ENCODE data around the gene GPM6B.

Gene GPM6B

DNA sequence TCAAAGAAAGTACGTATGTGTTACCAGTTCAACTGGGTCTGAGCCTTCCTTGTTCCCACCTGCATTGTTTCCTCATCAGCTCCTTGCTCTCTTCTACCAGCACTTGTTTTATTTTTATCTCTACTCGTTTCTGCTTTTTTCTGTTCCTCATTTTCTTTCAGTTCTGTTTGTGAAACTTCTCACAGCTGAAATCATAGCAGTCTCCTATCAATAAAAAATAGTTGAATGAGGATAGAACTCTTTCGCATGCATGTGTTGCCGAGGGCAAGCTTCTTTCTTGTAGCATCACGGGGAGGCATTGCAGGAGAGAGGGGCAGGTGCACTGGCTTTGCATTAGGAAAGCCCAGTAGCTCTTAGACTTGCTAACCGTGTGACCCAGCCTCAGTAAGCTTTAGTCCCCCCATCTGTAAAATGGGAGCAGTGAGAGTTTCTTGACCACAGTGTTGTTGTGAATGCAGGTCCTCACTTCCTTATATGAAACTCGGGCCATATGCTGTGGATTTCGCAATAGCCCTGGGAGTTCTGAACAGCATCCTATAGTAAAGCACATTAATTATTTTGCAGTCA, 57.7 kb downstream of the GPM6B start:
- Histone ChIP-seq H3K27ac (no peak overlapping the region), H3K4me3 (no peak overlapping the region)
- no peak for DNase-seq (ENCODE audit: low spot score)
- no peak for TF ChIP-seq CTCF (IDR thresholded peaks at IDR 0.05)

DNA sequence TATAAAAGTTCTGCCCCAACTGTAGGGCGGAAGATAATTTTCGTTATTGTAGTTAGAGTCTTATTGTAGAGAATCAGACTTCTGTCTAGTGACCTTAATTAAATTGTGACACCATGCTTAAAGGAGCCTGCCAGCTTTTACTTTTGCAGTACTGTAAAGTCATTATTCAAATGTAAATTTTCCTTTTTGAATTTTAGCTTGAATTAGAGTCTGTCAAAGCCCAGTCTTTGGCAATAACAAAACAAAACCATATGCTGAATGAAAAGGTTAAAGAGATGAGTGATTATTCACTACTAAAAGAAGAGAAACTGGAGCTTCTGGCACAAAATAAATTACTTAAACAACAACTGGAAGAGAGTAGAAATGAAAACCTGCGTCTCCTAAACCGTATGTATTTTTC, 60.5 kb downstream of the GPM6B start:
- TF ChIP-seq CTCF (IDR thresholded peaks at IDR 0.05) = no peak
- Histone ChIP-seq H3K27ac (no peak overlapping the region), H3K4me3 (no peak overlapping the region)
- no peak for DNase-seq (ENCODE audit: low spot score)

GRCh38 chrX:13755254-13755653, 61.6 kb downstream of the GPM6B start:
- H3K27ac ChIP-seq = no peak overlapping the region
- no peak for TF ChIP-seq CTCF (IDR thresholded peaks at IDR 0.05)
- no peak overlapping the region for H3K4me3 ChIP-seq
- DNase-seq (ENCODE audit: low spot score) = no peak

DNA sequence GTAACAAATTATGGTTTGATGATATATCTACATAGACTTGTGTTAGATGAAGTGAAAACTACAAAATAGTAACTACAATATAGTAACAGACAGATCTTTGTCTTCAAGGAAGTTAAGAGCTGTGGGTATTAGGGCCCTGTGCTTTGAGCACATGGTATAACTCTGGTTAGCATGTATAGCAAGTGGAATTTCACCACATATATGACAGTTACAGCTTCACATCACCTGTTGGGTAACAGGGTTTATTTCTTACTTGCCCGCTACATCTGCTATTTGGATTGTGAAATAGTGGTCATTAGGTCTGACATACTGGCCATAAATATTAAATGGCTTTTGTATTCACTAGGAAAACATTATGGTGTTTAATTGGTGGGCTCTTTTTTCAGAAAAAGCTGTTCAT, 62.1 kb downstream of the GPM6B start:
- Histone ChIP-seq H3K4me3 (no peak overlapping the region), H3K27ac (no peak overlapping the region)
- no peak for TF ChIP-seq CTCF (IDR thresholded peaks at IDR 0.05)
- DNase-seq (ENCODE audit: low spot score) = no peak

- H3K27ac ChIP-seq = no peak overlapping the region
- no peak for TF ChIP-seq CTCF (IDR thresholded peaks at IDR 0.05)
- H3K4me3 ChIP-seq = no peak overlapping the region
- no peak for DNase-seq (ENCODE audit: low spot score)
Observed at GRCh38 chrX:13752646-13753045, 64.2 kb downstream of the GPM6B start.

- DNase-seq (ENCODE audit: low spot score) = no peak
- no peak for TF ChIP-seq CTCF (IDR thresholded peaks at IDR 0.05)
- no peak overlapping the region for H3K27ac ChIP-seq
- H3K4me3 ChIP-seq = no peak overlapping the region
Observed at GRCh38 chrX:13752141-13752540, 64.8 kb downstream of the GPM6B start.

DNA sequence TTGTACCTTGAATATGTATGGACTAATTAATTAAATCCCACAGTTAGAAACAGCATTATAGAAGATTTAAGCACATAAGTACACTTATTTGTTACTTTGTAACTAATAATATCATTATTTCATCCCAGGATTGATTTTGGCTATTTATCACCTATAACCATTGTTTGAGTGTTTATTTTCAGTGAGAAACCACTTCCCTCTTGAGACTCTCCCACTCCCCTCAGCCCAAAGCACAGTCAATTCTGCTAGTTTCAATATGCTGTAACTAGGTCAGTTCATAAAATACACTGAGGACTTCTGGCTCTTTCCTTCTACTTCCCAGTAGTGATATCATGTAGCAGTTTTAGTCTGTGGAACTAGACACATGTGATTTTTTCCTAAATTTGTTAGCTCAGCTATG, 66.1 kb downstream of the GPM6B start:
- no peak overlapping the region for H3K4me3 ChIP-seq
- DNase-seq (ENCODE audit: low spot score) = no peak
- H3K27ac ChIP-seq = no peak overlapping the region
- TF ChIP-seq CTCF (IDR thresholded peaks at IDR 0.05) = no peak
